H1 (cell line): Measurements from ENCODE around the gene TPPP3. TPM values are rescaled to one million over a fixed set of nuclear protein-coding genes. Genes with fewer than 3 reads are reported as not detected.
A peak's percentile ranks its signal among the peaks of the same experiment; 100 is the strongest.

Source experiments
- CTCF ChIA-PET: fragments of 300-600 bp; sonication (Branson Sonifier 250); formaldehyde crosslinking; loops from one replicate; lab custom pipeline; 2021; ENCODE audit not compliant: partially characterized antibody; lab: Charles Lee
- POLR2A ChIA-PET: fragments of 300-600 bp; sonication (Branson Sonifier 250); formaldehyde crosslinking; loops from one replicate; lab custom pipeline; 2021; ENCODE audit warnings: inconsistent platforms; ENCODE audit not compliant: partially characterized antibody; lab: Charles Lee
- DNase-seq, 2 experiments: peaks; one replicate each; pipeline versions ENCODE4 v3.0.0 to v3.0.0-alpha.2; 2010 to 2022; ENCODE audit warnings: low spot score in 2 of 2, low read depth in 1 of 2, mixed read lengths in 1 of 2
- FAIRE-seq: peaks from 2 replicates; lab custom pipeline; 2011; peaks lifted over from hg19 to GRCh38; lab: Jason Lieb, UNC
- H2AFZ ChIP-seq: 2 replicates; pipeline ENCODE4 v1.8.1; 2012; ENCODE audit warnings: low read length, inconsistent platforms
- H2AK5ac ChIP-seq: 2 replicates; pipeline ENCODE4 v1.6.1; 2013; ENCODE audit warnings: low read depth, low read length
- H2BK120ac ChIP-seq: replicated peaks from 2 replicates; pipeline ENCODE3; 2013; ENCODE audit warnings: low read depth, low read length, inconsistent platforms
- H2BK12ac ChIP-seq: 2 replicates; pipeline ENCODE4 v1.6.1; 2013; ENCODE audit warnings: low read depth, low read length
- H2BK15ac ChIP-seq: 2 replicates; pipeline ENCODE4 v1.6.1; 2013; ENCODE audit warnings: low read length
- H2BK20ac ChIP-seq: 2 replicates; pipeline ENCODE4 v1.6.1; 2013; ENCODE audit warnings: low read length
- H2BK5ac ChIP-seq: 2 replicates; pipeline ENCODE4 v1.6.1; 2013; ENCODE audit warnings: low read depth, low read length
- H3K14ac ChIP-seq: 2 replicates; pipeline ENCODE4 v1.6.1; 2013; ENCODE audit warnings: inconsistent platforms; ENCODE audit not compliant: insufficient read length
- H3K18ac ChIP-seq: 2 replicates; pipeline ENCODE4 v1.6.1; 2013; ENCODE audit warnings: low read length; ENCODE audit errors: extremely low read depth
- H3K23ac ChIP-seq: 2 replicates; pipeline ENCODE4 v1.6.1; 2013; ENCODE audit warnings: inconsistent platforms; ENCODE audit not compliant: insufficient read length
- H3K23me2 ChIP-seq: 2 replicates; pipeline ENCODE4 v1.6.1; 2013; ENCODE audit warnings: low read depth, low read length
- H3K27ac ChIP-seq: 2 replicates; pipeline ENCODE4 v1.6.1; 2011; ENCODE audit warnings: low read depth, low read length, inconsistent platforms
- H3K27me3 ChIP-seq, 4 experiments: replicated peaks in 1 of 4; 1 replicate in 1 of 4; 2 replicates in 3 of 4; pipeline versions ENCODE4 v1.6.1 to v1.8.1; 2011 to 2013; ENCODE audit warnings: low read length in 3 of 4, mild to moderate bottlenecking in 3 of 4, inconsistent platforms in 2 of 4, mixed read lengths in 2 of 4, moderate library complexity in 1 of 4; ENCODE audit not compliant: control insufficient read depth in 3 of 4, insufficient read depth in 3 of 4; ENCODE audit errors: extremely low read depth in 1 of 4
- H3K36me3 ChIP-seq, 4 experiments: 2 replicates each; pipeline versions ENCODE4 v1.6.1 to v1.8.1; 2011 to 2013; ENCODE audit warnings: mild to moderate bottlenecking in 4 of 4, low read length in 3 of 4, moderate library complexity in 2 of 4, control low read depth in 1 of 4, inconsistent platforms in 1 of 4; ENCODE audit not compliant: insufficient read depth in 4 of 4, control insufficient read depth in 2 of 4
- H3K4ac ChIP-seq: replicated peaks from 2 replicates; pipeline ENCODE3; 2013; ENCODE audit warnings: low read length, low read depth, mixed read lengths, inconsistent platforms; ENCODE audit not compliant: insufficient read length
- H3K4me1 ChIP-seq, 4 experiments: replicated peaks in 1 of 4; 1 replicate in 1 of 4; 2 replicates in 3 of 4; pipeline versions ENCODE4 v1.6.1 to v1.8.1; 2011 to 2013; ENCODE audit warnings: low read length in 3 of 4, inconsistent platforms in 2 of 4, mixed read lengths in 1 of 4; ENCODE audit not compliant: insufficient read depth in 4 of 4, control insufficient read depth in 3 of 4
- H3K4me2 ChIP-seq, 2 experiments: 2 replicates each; pipeline versions ENCODE4 v1.6.1 to v1.8.1; 2011 to 2013; ENCODE audit warnings: low read depth in 2 of 2, low read length in 2 of 2, control low read depth in 1 of 2, inconsistent platforms in 1 of 2, mild to moderate bottlenecking in 1 of 2; ENCODE audit not compliant: insufficient read depth in 1 of 2
- H3K4me3 ChIP-seq, 4 experiments: fragments of 200-600, 300-600 bp in 1 of 4; sonication (generic), shearing (Covaris generic), sonication (Bioruptor Twin) in 1 of 4; 2 replicates each; pipeline versions ENCODE4 v1.5.1 to v1.8.1; 2011 to 2016; ENCODE audit warnings: low read length in 4 of 4, low read depth in 3 of 4, control low read depth in 2 of 4, inconsistent platforms in 2 of 4, mild to moderate bottlenecking in 2 of 4, mixed read lengths in 1 of 4, moderate library complexity in 1 of 4; ENCODE audit not compliant: insufficient read depth in 2 of 4; ENCODE audit errors: extremely low read depth in 1 of 4
- H3K56ac ChIP-seq: replicated peaks from 2 replicates; pipeline ENCODE3; 2013; ENCODE audit warnings: low read depth, mild to moderate bottlenecking, mixed read lengths, low read length, inconsistent platforms; ENCODE audit not compliant: insufficient read length
- H3K79me1 ChIP-seq: 2 replicates; pipeline ENCODE4 v1.6.1; 2013; ENCODE audit warnings: low read depth, low read length, control low read depth
- H3K79me2 ChIP-seq, 2 experiments: 2 replicates each; pipeline versions ENCODE4 v1.6.1 to v1.8.1; 2012 to 2013; ENCODE audit warnings: low read length in 2 of 2, mild to moderate bottlenecking in 2 of 2, inconsistent platforms in 1 of 2; ENCODE audit not compliant: insufficient read depth in 2 of 2, control insufficient read depth in 1 of 2
- H3K9ac ChIP-seq, 4 experiments: replicated peaks in 1 of 4; 1 replicate in 1 of 4; 2 replicates in 3 of 4; pipeline versions ENCODE4 v1.6.1 to v1.8.1; 2011 to 2013; ENCODE audit warnings: low read depth in 3 of 4, low read length in 3 of 4, control low read depth in 2 of 4, mild to moderate bottlenecking in 2 of 4, moderate library complexity in 2 of 4, inconsistent platforms in 1 of 4; ENCODE audit errors: extremely low read depth in 1 of 4
- H3K9me3 ChIP-seq, 2 experiments: 2 replicates each; pipeline versions ENCODE4 v1.6.1 to v1.8.1; 2012 to 2013; ENCODE audit warnings: mild to moderate bottlenecking in 2 of 2, moderate library complexity in 2 of 2, control low read depth in 1 of 2, inconsistent platforms in 1 of 2, low read depth in 1 of 2, low read length in 1 of 2, mixed read lengths in 1 of 2; ENCODE audit not compliant: insufficient read depth in 2 of 2
- H4K20me1 ChIP-seq, 2 experiments: replicated peaks in 1 of 2; 2 replicates each; pipeline versions ENCODE3 to v1.8.1; 2011 to 2013; ENCODE audit warnings: inconsistent platforms in 2 of 2, low read length in 2 of 2, mild to moderate bottlenecking in 1 of 2; ENCODE audit not compliant: insufficient read depth in 2 of 2, control insufficient read depth in 1 of 2
- H4K5ac ChIP-seq: 2 replicates; pipeline ENCODE4 v1.6.1; 2013; ENCODE audit warnings: low read length, low read depth, mixed read lengths, inconsistent platforms; ENCODE audit not compliant: insufficient read length
- H4K8ac ChIP-seq: 2 replicates; pipeline ENCODE4 v1.8.0; 2013; ENCODE audit warnings: mild to moderate bottlenecking, moderate library complexity, low read length, inconsistent platforms; ENCODE audit not compliant: insufficient read depth; ENCODE audit errors: extremely low read depth
- H4K91ac ChIP-seq: replicated peaks from 2 replicates; pipeline ENCODE3; 2013; ENCODE audit warnings: low read length, mixed read lengths, inconsistent platforms; ENCODE audit not compliant: insufficient read length
- CREB1 ChIP-seq: IDR thresholded peaks from 2 replicates; pipeline ENCODE4 v1.6.1; 2012; ENCODE audit warnings: inconsistent platforms
- CTBP2 ChIP-seq: IDR thresholded peaks from 2 replicates; pipeline ENCODE4 v1.7.0; 2011; ENCODE audit warnings: borderline replicate concordance, mild to moderate bottlenecking, moderate library complexity, mixed read lengths, low read length; ENCODE audit not compliant: insufficient read depth, insufficient read length
- MAFK ChIP-seq: IDR thresholded peaks from 2 replicates; pipeline ENCODE4 v1.6.1; 2012; ENCODE audit warnings: low read depth, mild to moderate bottlenecking, improper control_type of control experiment, low read length
- POLR2AphosphoS5 ChIP-seq: IDR thresholded peaks from 2 replicates; pipeline ENCODE4 v1.6.1; 2011; ENCODE audit warnings: low read depth, low read length
- RFX5 ChIP-seq: IDR thresholded peaks from 2 replicates; pipeline ENCODE4 v1.6.1; 2011; ENCODE audit warnings: low read depth, low read length, improper control_type of control experiment, borderline replicate concordance
- TCF12 ChIP-seq: IDR thresholded peaks from 2 replicates; pipeline ENCODE4 v1.6.1; 2011; ENCODE audit warnings: low read depth, mild to moderate bottlenecking, low read length
- TEAD4 ChIP-seq: IDR thresholded peaks from 2 replicates; pipeline ENCODE4 v1.6.1; 2012; ENCODE audit warnings: low read depth, low read length, inconsistent platforms, mixed read lengths
- ZNF274 ChIP-seq: IDR thresholded peaks from 2 replicates; pipeline ENCODE4 v1.7.0; 2012; ENCODE audit warnings: low read length, borderline replicate concordance; ENCODE audit errors: extremely low read depth
- WGBS, 2 experiments: shearing (Covaris generic) in 1 of 2; methylation state at CpG; one replicate each; pipeline versions ENCODE4 v1.1.6 to v1.1.7; 2013 to 2015; ENCODE audit warnings: low lambda C conversion rate in 2 of 2, mixed read lengths in 2 of 2, inconsistent platforms in 1 of 2, low coverage in 1 of 2, missing lambda C conversion rate in 1 of 2; ENCODE audit not compliant: insufficient replicate concordance in 2 of 2, insufficient coverage in 1 of 2, insufficient read length in 1 of 2; ENCODE audit errors: extremely low coverage in 1 of 2, missing lambda C conversion rate in 1 of 2; 5-methylcytosine and 5-hydroxymethylcytosine counted together
- polyA plus RNA-seq, 7 experiments: library from polyadenylated mRNA; depleted of rRNA in 3 of 7; stranded (reverse) in 5 of 7; unstranded in 2 of 7; fragments of >200 nt in 5 of 7; fragments of 200-250 nt in 2 of 7; gene quantifications; 1 replicate in 5 of 7; 2 replicates in 1 of 7; 4 replicates in 1 of 7; pipeline versions ENCODE4 v1.2.1 to v1.2.3, GENCODE V29; 2011 to 2013; ENCODE audit warnings: missing spikeins in 2 of 7, mixed read lengths in 2 of 7
- total RNA-seq: library from RNA; stranded (reverse); fragmentation: NEBNext Ultra II Directional; extraction: Animal tissue kit (Norgen Biotek cat#: 25700); gene quantifications from 2 replicates; pipeline ENCODE4 v1.2.1, GENCODE V29; 2021
- TF ChIP-seq, protein P1 (sequence below): IDR thresholded peaks from 2 replicates; pipeline ENCODE4 v1.6.1; 2012; ENCODE audit warnings: low read length, inconsistent platforms
- TF ChIP-seq, protein P2 (sequence below): IDR thresholded peaks from 2 replicates; pipeline ENCODE4 v1.6.1; 2012; ENCODE audit warnings: inconsistent platforms

TPPP3 gene
- total and polyA plus RNA-seq, 2 of the 8 experiments (the other 6 are each of a cell fraction or from before 2014, with no cell fraction given): 0.77 to 1.0 TPM

DNA sequence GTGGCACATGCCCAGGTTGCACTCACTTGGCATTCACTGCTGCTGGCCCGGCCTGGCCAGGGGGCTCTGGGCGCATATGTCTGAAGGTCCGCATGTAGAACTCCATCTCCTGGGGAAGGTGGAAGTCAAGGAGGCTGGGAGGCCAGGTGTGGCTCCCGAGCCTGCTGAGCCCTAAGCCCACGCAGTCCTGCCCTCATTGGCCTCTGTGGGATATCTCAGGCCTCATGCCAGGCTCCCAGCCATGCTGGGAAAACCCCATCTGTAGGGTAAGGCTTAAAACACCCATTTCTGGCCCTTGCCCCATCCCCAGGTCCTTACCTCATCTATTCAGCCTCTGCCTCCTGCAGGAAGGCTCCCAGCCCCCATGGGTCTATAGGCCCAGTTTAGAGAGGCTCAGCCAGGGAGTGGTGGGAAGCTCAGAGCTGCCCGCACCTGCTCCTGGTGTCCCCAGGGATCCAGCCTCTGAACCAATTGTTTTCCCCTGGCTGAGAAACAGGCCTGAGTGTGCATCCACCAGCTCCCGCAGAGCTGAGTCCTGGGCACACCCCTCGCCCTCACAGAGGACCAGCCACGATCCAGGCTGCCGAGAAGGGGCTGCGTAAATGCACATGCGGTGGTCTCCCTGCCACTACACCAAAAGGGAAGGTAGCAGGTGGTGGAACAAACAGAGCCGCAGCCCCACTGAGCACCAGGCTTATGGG lies 2.3 kb upstream of the TPPP3 start:
- peak overlapping the region; percentile 53; the same call in 1 of the 2 replicates for H2BK15ac ChIP-seq
- peaks cover 0 to 39% (median 27%) of the 10 kb centered on the region in 4 experiments; a peak in 6 of 7 replicates for H3K4me1 ChIP-seq
- H3K79me1 ChIP-seq: no peaks in the 10 kb centered on the region
- no peaks in the 10 kb centered on the region; the same call in 1 of the 2 replicates for H3K23me2 ChIP-seq
- H3K79me2 ChIP-seq: no peaks in the 10 kb centered on the region
- H2BK12ac ChIP-seq: peak overlapping the region; percentile 56; the same call in 1 of the 2 replicates
- H3K9me3 ChIP-seq: no peaks in the 10 kb centered on the region
- H3K23ac ChIP-seq: no peak overlapping the region
- no peak overlapping the region for H4K5ac ChIP-seq
- peak overlapping the region; percentile 39 for H4K8ac ChIP-seq
- H2BK20ac ChIP-seq: peak overlapping the region; percentile 93
- DNase-seq (no peak), FAIRE-seq (no peak)
- H3K9ac ChIP-seq: 0 out of 7 replicates have a peak overlapping the region, but pooled peaks of 2 of the 4 experiments have one; percentile 4 to 9
- H3K56ac ChIP-seq: no peak overlapping the region
- POLR2A ChIA-PET: interaction anchor here (0.7 to 2.1 kb wide), 6 partner anchors 8 to 109 kb away, joined by 3 to 8 read pairs (median 4); no protein-coding TSS in a partner anchor
- H3K18ac ChIP-seq: peak overlapping the region; percentile 66; the same call in 1 of the 2 replicates
- no peak overlapping the region; the same call in 1 of the 2 replicates for H2BK5ac ChIP-seq
- peaks cover 6 to 9% of the 10 kb centered on the region in 2 experiments for H4K20me1 ChIP-seq
- no peaks in the 10 kb centered on the region for H3K36me3 ChIP-seq
- H2AFZ ChIP-seq: no peak overlapping the region; the same call in 1 of the 2 replicates
- no peak overlapping the region for H3K27ac ChIP-seq
- H3K14ac ChIP-seq: no peak overlapping the region
- peak overlapping the region; percentile 82 for H3K4ac ChIP-seq
- H2BK120ac ChIP-seq: no peak overlapping the region
- peak overlapping the region; percentile 12 for H4K91ac ChIP-seq
- peak overlapping the region; percentile 53 to 60 for H3K4me2 ChIP-seq
- 55% methylated on average over 13 of the region's 13 CpGs; no CpG with 5 or more reads in 1 of the 2 experiments for WGBS, 2 experiments
- no peak overlapping the region for H2AK5ac ChIP-seq
- peak overlapping the region in 3 of 4 experiments; percentile 10 to 49 (median 11); a peak in 4 of 8 replicates for H3K4me3 ChIP-seq
- peaks cover 24 to 57% (median 46%) of the 10 kb centered on the region in 4 experiments for H3K27me3 ChIP-seq
- CTCF ChIA-PET: interaction anchor here (1.1 to 32.4 kb wide), 9 partner anchors 7 to 110 kb away, joined by 3 to 476 read pairs (median 5); partner anchors contain the start of gene ZDHHC1
- TF ChIP-seq TEAD4: no peak
- TF ChIP-seq, protein P1, sequence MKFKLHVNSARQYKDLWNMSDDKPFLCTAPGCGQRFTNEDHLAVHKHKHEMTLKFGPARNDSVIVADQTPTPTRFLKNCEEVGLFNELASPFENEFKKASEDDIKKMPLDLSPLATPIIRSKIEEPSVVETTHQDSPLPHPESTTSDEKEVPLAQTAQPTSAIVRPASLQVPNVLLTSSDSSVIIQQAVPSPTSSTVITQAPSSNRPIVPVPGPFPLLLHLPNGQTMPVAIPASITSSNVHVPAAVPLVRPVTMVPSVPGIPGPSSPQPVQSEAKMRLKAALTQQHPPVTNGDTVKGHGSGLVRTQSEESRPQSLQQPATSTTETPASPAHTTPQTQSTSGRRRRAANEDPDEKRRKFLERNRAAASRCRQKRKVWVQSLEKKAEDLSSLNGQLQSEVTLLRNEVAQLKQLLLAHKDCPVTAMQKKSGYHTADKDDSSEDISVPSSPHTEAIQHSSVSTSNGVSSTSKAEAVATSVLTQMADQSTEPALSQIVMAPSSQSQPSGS: no peak
- TF ChIP-seq, protein P2, sequence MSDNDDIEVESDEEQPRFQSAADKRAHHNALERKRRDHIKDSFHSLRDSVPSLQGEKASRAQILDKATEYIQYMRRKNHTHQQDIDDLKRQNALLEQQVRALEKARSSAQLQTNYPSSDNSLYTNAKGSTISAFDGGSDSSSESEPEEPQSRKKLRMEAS: no peak
- TF ChIP-seq ZNF274: no peak
- no peak for TF ChIP-seq MAFK
- TF ChIP-seq CREB1: no peak
- no peak for TF ChIP-seq TCF12
- TF ChIP-seq RFX5: no peak
- no peak for TF ChIP-seq POLR2AphosphoS5
- TF ChIP-seq CTBP2: no peak
